ENCODE measurements around the gene FBXO40. TPM values are rescaled to one million over a fixed set of nuclear protein-coding genes. Genes with fewer than 3 reads are reported as not detected.

The FBXO40 gene
- total and polyA plus RNA-seq, 12 donors = 2.9 to 279 (median 217) TPM

DNA sequence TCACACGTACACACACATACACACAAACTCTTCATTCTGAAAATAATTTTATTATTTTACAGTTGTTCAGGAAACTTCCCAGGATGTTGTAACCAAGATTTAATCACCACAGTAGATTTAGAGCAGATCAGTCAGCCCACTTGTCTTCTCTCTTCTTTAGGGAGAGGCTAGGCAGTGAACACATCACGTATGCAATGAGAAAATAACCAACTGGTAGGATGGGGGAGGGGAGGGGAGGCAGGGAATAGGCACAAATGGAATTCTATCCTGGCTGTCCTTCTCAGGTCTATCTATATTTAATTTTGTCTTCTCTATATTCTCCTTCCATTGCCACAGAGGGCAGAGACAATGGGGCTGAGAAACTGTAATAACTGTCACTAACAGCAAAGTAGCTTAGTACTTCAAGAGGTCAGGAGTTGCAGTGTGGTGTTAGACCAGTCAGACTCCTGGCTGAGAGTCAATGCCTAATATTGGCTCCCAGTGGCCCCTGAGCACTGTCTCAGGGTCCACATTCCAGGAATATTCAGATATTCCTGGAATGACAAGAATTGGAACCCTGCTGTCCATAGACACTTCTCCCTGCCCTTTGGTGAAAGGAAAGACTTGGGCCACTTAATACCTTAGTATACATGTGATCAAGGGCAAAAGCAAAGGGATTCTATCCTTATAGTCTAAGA is 70.1 kb downstream of the FBXO40 start:
- WGBS, 2 donors = 56 to 65% methylated on average over 2 of the region's 2 CpGs
- no peak for DNase-seq
- peaks cover 0 to 68% (median 47%) of the 10 kb centered on the region in 9 donors for H3K36me3 ChIP-seq
- H3K4me1 ChIP-seq = peaks cover 0 to 57% (median 17%) of the 10 kb centered on the region in 9 donors
- H3K27ac ChIP-seq = peak overlapping the region in 6 of 10 donors; percentile 10 to 61 (median 38)
- ATAC-seq = peak in 4 of 8 donors; percentile 17 to 55 (median 38)
- no peak overlapping the region for H3K4me3 ChIP-seq
- H3K27me3 ChIP-seq = no peaks in the 10 kb centered on the region
- TF ChIP-seq, protein P1, sequence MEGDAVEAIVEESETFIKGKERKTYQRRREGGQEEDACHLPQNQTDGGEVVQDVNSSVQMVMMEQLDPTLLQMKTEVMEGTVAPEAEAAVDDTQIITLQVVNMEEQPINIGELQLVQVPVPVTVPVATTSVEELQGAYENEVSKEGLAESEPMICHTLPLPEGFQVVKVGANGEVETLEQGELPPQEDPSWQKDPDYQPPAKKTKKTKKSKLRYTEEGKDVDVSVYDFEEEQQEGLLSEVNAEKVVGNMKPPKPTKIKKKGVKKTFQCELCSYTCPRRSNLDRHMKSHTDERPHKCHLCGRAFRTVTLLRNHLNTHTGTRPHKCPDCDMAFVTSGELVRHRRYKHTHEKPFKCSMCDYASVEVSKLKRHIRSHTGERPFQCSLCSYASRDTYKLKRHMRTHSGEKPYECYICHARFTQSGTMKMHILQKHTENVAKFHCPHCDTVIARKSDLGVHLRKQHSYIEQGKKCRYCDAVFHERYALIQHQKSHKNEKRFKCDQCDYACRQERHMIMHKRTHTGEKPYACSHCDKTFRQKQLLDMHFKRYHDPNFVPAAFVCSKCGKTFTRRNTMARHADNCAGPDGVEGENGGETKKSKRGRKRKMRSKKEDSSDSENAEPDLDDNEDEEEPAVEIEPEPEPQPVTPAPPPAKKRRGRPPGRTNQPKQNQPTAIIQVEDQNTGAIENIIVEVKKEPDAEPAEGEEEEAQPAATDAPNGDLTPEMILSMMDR (IDR thresholded peaks at IDR 0.05) = no peak
- intact Hi-C loops (cut with DNase I) = loop anchor here in 1 of 10 donors (10.0 kb wide), 1 partner anchor 61 kb away; no protein-coding TSS in a partner anchor
- H3K9me3 ChIP-seq = no peaks in the 10 kb centered on the region

DNA sequence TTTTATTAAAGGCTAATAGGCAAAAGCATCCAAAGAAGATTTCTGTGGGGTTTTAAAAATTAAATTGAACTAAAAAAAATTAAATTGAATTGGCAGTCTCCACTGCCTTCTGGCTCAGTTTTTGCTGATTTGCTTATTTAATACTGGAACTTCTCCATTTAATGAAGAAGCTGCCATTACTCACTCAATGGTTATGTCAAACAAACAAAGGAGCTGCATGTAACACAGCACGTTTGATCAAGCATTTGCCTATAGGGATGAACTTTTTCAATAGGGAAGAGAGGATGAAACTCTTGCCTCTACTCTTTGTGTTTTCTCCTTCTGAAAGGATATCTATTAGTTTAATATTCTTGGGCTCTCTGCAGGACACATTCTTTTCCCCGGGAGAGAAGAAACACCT is 72.3 kb downstream of the FBXO40 start:
- Histone ChIP-seq H3K27ac (peak overlapping the region in 1 of 10 donors; percentile 57), H3K27me3 (no peaks in the 10 kb centered on the region), H3K4me3 (no peak overlapping the region), H3K4me1 (peaks cover 0 to 37% (median 4%) of the 10 kb centered on the region in 9 donors), H3K9me3 (no peaks in the 10 kb centered on the region), H3K36me3 (peaks cover 0 to 90% (median 53%) of the 10 kb centered on the region in 9 donors)
- intact Hi-C loops (cut with DNase I) = loop anchor here in 1 of 10 donors (10.0 kb wide), 1 partner anchor 59 kb away; no protein-coding TSS in a partner anchor
- ATAC-seq = no peak
- TF ChIP-seq, protein P1 (IDR thresholded peaks at IDR 0.05) = no peak
- no peak for DNase-seq
- WGBS, 2 donors = 63 to 92% methylated on average over 2 of the region's 2 CpGs

DNA sequence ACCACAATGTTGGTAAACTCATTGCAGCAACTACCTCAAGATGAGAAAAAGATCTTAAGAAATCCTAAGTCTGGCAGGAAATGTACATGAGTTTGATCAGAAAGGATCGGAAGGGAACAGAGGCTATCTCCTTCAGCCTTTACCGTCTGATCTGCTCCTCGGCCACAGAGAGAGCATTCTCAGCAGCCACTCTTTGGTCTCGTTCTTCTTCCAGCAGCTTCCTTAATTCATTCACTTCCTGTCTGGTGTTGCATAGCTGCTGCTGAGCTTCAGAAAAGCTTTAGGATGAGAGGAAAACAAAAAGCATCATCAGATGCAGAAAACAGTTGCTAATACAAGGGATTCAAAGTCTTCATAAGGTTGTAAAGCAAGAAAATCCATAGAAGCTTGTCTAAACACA is 74.2 kb downstream of the FBXO40 start:
- intact Hi-C loops (cut with DNase I) = loop anchor here in 1 of 10 donors (10.0 kb wide), 1 partner anchor 57 kb away; no protein-coding TSS in a partner anchor
- TF ChIP-seq, protein P1 (IDR thresholded peaks at IDR 0.05) = no peak
- ATAC-seq (no peak), DNase-seq (no peak)
- WGBS, 2 donors = 81 to 87% methylated on average over 4 of the region's 4 CpGs
- Histone ChIP-seq H3K4me1 (peaks cover 0 to 28% (median 4%) of the 10 kb centered on the region in 9 donors), H3K9me3 (no peaks in the 10 kb centered on the region), H3K27ac (peak overlapping the region in 2 of 10 donors; percentile 7 to 84), H3K36me3 (peaks cover 0 to 100% (median 59%) of the 10 kb centered on the region in 9 donors), H3K4me3 (no peak overlapping the region), H3K27me3 (no peaks in the 10 kb centered on the region)

DNA sequence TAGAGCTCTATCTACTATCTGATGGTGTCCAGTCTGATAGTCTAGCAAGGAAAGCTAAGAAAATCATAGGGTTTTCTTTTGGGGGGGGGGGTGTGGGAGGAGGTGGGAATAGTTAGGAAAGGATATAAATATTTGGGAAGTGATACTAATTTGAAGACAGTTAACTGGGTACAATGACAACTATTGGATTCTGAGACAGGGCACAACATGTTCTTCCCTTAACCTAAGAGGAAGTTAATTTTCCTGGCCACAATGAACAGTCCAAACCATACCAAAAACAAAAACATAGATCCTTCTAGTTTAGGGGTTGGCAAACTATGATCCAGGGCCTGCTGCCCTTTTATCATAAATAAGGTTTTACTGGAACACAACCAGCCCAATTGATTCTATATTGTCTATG is 77.5 kb downstream of the FBXO40 start:
- Histone ChIP-seq H3K36me3 (peaks cover 0 to 100% (median 48%) of the 10 kb centered on the region in 9 donors), H3K27ac (peak overlapping the region in 1 of 10 donors; percentile 39), H3K9me3 (no peaks in the 10 kb centered on the region), H3K4me1 (peaks cover 0 to 25% (median 0%) of the 10 kb centered on the region in 9 donors), H3K4me3 (no peak overlapping the region), H3K27me3 (no peaks in the 10 kb centered on the region)
- TF ChIP-seq, protein P1 (IDR thresholded peaks at IDR 0.05) = no peak
- peak in 2 of 8 donors; percentile 44 to 69 for ATAC-seq
- no peak for DNase-seq
- intact Hi-C loops (cut with DNase I) = no loop called here

Measured in heart right ventricle (tissue), 16 donors.